SK-N-SH treated with all-trans-retinoic acid at 6 μM for 48 hours (cell line): Measurements from ENCODE around the gene MDGA2.

Source experiments
- ARNTL ChIP-seq: fragments of 450-650 bp; formaldehyde crosslinking; IDR thresholded peaks from 2 replicates; pipeline ENCODE4 v1.5.0; 2020; ENCODE audit warnings: low read depth, mild to moderate bottlenecking, moderate library complexity, borderline replicate concordance
- CSDC2 ChIP-seq: fragments of 250-450 bp; sonication (Bioruptor Pico); IDR thresholded peaks from 2 replicates; pipeline ENCODE4 v1.5.0; 2020; ENCODE audit warnings: mild to moderate bottlenecking, moderate library complexity
- CSRNP3 ChIP-seq: fragments of 250-450 bp; sonication (Bioruptor Pico); IDR thresholded peaks from 2 replicates; pipeline ENCODE4 v1.5.1; 2021; ENCODE audit warnings: mild to moderate bottlenecking, moderate library complexity
- GLIS3 ChIP-seq: fragments of 250-450 bp; sonication (Bioruptor Pico); IDR thresholded peaks from 2 replicates; pipeline ENCODE4 v1.5.0; 2020; ENCODE audit warnings: mild to moderate bottlenecking, moderate library complexity
- ISL1 ChIP-seq: fragments of 250-450 bp; sonication (Bioruptor Pico); IDR thresholded peaks from 2 replicates; pipeline ENCODE4 v2.1.2; 2022; ENCODE audit warnings: mild to moderate bottlenecking, moderate library complexity
- OSR1 ChIP-seq: fragments of 250-450 bp; sonication (Bioruptor Pico); IDR thresholded peaks from 2 replicates; pipeline ENCODE4 v1.8.0; 2022; ENCODE audit warnings: moderate library complexity, mild to moderate bottlenecking, inconsistent platforms
- RARB ChIP-seq: fragments of 250-450 bp; sonication (Bioruptor Pico); IDR thresholded peaks from 2 replicates; pipeline ENCODE4 v1.8.0; 2021; ENCODE audit warnings: mild to moderate bottlenecking, moderate library complexity
- TCF4 ChIP-seq: fragments of 250-450 bp; sonication (Bioruptor Pico); IDR thresholded peaks from 2 replicates; pipeline ENCODE4 v1.8.0; 2021; ENCODE audit warnings: mild to moderate bottlenecking, moderate library complexity, borderline replicate concordance
- ZFP3 ChIP-seq: fragments of 250-450 bp; sonication (Bioruptor Pico); IDR thresholded peaks from 2 replicates; pipeline ENCODE4 v1.5.0; 2020; ENCODE audit warnings: mild to moderate bottlenecking, moderate library complexity
- ZNF565 ChIP-seq: fragments of 450-650 bp; formaldehyde crosslinking; conservative IDR thresholded peaks from 2 replicates; pipeline ENCODE4 v1.5.0; 2020; ENCODE audit warnings: low read depth, mild to moderate bottlenecking, moderate library complexity
- TF ChIP-seq, protein P1 (sequence below): fragments of 250-450 bp; sonication (Bioruptor Pico); IDR thresholded peaks from 2 replicates; pipeline ENCODE4 v1.8.0; 2020; ENCODE audit warnings: mild to moderate bottlenecking, moderate library complexity, borderline replicate concordance
- TF ChIP-seq, protein P2 (sequence below): fragments of 250-450 bp; sonication (Bioruptor Pico); IDR thresholded peaks from 2 replicates; pipeline ENCODE4 v1.5.1; 2020; ENCODE audit warnings: low read depth, mild to moderate bottlenecking, moderate library complexity
- TF ChIP-seq, protein P3 (sequence below): fragments of 250-450 bp; sonication (Bioruptor Pico); IDR thresholded peaks from 2 replicates; pipeline ENCODE4 v1.5.0; 2020; ENCODE audit warnings: mild to moderate bottlenecking, moderate library complexity

GRCh38 chr14:47102472-47102871 is 572.9 kb downstream of the MDGA2 start:
- TF ChIP-seq ZNF565: no peak
- TF ChIP-seq, protein P1, sequence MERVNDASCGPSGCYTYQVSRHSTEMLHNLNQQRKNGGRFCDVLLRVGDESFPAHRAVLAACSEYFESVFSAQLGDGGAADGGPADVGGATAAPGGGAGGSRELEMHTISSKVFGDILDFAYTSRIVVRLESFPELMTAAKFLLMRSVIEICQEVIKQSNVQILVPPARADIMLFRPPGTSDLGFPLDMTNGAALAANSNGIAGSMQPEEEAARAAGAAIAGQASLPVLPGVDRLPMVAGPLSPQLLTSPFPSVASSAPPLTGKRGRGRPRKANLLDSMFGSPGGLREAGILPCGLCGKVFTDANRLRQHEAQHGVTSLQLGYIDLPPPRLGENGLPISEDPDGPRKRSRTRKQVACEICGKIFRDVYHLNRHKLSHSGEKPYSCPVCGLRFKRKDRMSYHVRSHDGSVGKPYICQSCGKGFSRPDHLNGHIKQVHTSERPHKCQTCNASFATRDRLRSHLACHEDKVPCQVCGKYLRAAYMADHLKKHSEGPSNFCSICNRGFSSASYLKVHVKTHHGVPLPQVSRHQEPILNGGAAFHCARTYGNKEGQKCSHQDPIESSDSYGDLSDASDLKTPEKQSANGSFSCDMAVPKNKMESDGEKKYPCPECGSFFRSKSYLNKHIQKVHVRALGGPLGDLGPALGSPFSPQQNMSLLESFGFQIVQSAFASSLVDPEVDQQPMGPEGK: no peak
- TF ChIP-seq, protein P2, sequence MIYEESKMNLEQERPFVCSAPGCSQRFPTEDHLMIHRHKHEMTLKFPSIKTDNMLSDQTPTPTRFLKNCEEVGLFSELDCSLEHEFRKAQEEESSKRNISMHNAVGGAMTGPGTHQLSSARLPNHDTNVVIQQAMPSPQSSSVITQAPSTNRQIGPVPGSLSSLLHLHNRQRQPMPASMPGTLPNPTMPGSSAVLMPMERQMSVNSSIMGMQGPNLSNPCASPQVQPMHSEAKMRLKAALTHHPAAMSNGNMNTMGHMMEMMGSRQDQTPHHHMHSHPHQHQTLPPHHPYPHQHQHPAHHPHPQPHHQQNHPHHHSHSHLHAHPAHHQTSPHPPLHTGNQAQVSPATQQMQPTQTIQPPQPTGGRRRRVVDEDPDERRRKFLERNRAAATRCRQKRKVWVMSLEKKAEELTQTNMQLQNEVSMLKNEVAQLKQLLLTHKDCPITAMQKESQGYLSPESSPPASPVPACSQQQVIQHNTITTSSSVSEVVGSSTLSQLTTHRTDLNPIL (CRISPR knock-in tag): no peak
- no peak for TF ChIP-seq RARB (CRISPR knock-in tag)
- no peak for TF ChIP-seq CSDC2 (CRISPR knock-in tag)
- TF ChIP-seq ZFP3 (CRISPR knock-in tag): no peak
- TF ChIP-seq ARNTL: no peak
- TF ChIP-seq OSR1 (CRISPR knock-in tag): no peak
- TF ChIP-seq TCF4: no peak
- TF ChIP-seq, protein P3, sequence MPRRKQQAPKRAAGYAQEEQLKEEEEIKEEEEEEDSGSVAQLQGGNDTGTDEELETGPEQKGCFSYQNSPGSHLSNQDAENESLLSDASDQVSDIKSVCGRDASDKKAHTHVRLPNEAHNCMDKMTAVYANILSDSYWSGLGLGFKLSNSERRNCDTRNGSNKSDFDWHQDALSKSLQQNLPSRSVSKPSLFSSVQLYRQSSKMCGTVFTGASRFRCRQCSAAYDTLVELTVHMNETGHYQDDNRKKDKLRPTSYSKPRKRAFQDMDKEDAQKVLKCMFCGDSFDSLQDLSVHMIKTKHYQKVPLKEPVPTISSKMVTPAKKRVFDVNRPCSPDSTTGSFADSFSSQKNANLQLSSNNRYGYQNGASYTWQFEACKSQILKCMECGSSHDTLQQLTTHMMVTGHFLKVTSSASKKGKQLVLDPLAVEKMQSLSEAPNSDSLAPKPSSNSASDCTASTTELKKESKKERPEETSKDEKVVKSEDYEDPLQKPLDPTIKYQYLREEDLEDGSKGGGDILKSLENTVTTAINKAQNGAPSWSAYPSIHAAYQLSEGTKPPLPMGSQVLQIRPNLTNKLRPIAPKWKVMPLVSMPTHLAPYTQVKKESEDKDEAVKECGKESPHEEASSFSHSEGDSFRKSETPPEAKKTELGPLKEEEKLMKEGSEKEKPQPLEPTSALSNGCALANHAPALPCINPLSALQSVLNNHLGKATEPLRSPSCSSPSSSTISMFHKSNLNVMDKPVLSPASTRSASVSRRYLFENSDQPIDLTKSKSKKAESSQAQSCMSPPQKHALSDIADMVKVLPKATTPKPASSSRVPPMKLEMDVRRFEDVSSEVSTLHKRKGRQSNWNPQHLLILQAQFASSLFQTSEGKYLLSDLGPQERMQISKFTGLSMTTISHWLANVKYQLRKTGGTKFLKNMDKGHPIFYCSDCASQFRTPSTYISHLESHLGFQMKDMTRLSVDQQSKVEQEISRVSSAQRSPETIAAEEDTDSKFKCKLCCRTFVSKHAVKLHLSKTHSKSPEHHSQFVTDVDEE (CRISPR knock-in tag): no peak
- no peak for TF ChIP-seq ISL1 (CRISPR knock-in tag)
- no peak for TF ChIP-seq CSRNP3 (CRISPR knock-in tag)
- TF ChIP-seq GLIS3 (CRISPR knock-in tag): no peak
